H1 (cell line): ENCODE measurements around the gene GNG12. TPM values are rescaled to one million over a fixed set of nuclear protein-coding genes. Genes with fewer than 3 reads are reported as not detected.

Experiments
- CTCF ChIA-PET: fragments of 300-600 bp; sonication (Branson Sonifier 250); formaldehyde crosslinking; loops from one replicate; lab custom pipeline; 2021; ENCODE audit not compliant: partially characterized antibody; lab: Charles Lee
- POLR2A ChIA-PET: fragments of 300-600 bp; sonication (Branson Sonifier 250); formaldehyde crosslinking; loops from one replicate; lab custom pipeline; 2021; ENCODE audit warnings: inconsistent platforms; ENCODE audit not compliant: partially characterized antibody; lab: Charles Lee
- DNase-seq, 2 experiments: peaks; one replicate each; pipeline versions ENCODE4 v3.0.0 to v3.0.0-alpha.2; 2010 to 2022; ENCODE audit warnings: low spot score in 2 of 2, low read depth in 1 of 2, mixed read lengths in 1 of 2
- FAIRE-seq: peaks from 2 replicates; lab custom pipeline; 2011; peaks lifted over from hg19 to GRCh38; lab: Jason Lieb, UNC
- H2AFZ ChIP-seq: 2 replicates; pipeline ENCODE4 v1.8.1; 2012; ENCODE audit warnings: low read length, inconsistent platforms
- H2AK5ac ChIP-seq: 2 replicates; pipeline ENCODE4 v1.6.1; 2013; ENCODE audit warnings: low read depth, low read length
- H2BK120ac ChIP-seq: replicated peaks from 2 replicates; pipeline ENCODE3; 2013; ENCODE audit warnings: low read depth, low read length, inconsistent platforms
- H2BK12ac ChIP-seq: 2 replicates; pipeline ENCODE4 v1.6.1; 2013; ENCODE audit warnings: low read depth, low read length
- H2BK15ac ChIP-seq: 2 replicates; pipeline ENCODE4 v1.6.1; 2013; ENCODE audit warnings: low read length
- H2BK20ac ChIP-seq: 2 replicates; pipeline ENCODE4 v1.6.1; 2013; ENCODE audit warnings: low read length
- H2BK5ac ChIP-seq: 2 replicates; pipeline ENCODE4 v1.6.1; 2013; ENCODE audit warnings: low read depth, low read length
- H3K14ac ChIP-seq: 2 replicates; pipeline ENCODE4 v1.6.1; 2013; ENCODE audit warnings: inconsistent platforms; ENCODE audit not compliant: insufficient read length
- H3K18ac ChIP-seq: 2 replicates; pipeline ENCODE4 v1.6.1; 2013; ENCODE audit warnings: low read length; ENCODE audit errors: extremely low read depth
- H3K23ac ChIP-seq: 2 replicates; pipeline ENCODE4 v1.6.1; 2013; ENCODE audit warnings: inconsistent platforms; ENCODE audit not compliant: insufficient read length
- H3K23me2 ChIP-seq: 2 replicates; pipeline ENCODE4 v1.6.1; 2013; ENCODE audit warnings: low read depth, low read length
- H3K27ac ChIP-seq: 2 replicates; pipeline ENCODE4 v1.6.1; 2011; ENCODE audit warnings: low read depth, low read length, inconsistent platforms
- H3K27me3 ChIP-seq, 4 experiments: replicated peaks in 1 of 4; 1 replicate in 1 of 4; 2 replicates in 3 of 4; pipeline versions ENCODE4 v1.6.1 to v1.8.1; 2011 to 2013; ENCODE audit warnings: low read length in 3 of 4, mild to moderate bottlenecking in 3 of 4, inconsistent platforms in 2 of 4, mixed read lengths in 2 of 4, moderate library complexity in 1 of 4; ENCODE audit not compliant: control insufficient read depth in 3 of 4, insufficient read depth in 3 of 4; ENCODE audit errors: extremely low read depth in 1 of 4
- H3K36me3 ChIP-seq, 4 experiments: 2 replicates each; pipeline versions ENCODE4 v1.6.1 to v1.8.1; 2011 to 2013; ENCODE audit warnings: mild to moderate bottlenecking in 4 of 4, low read length in 3 of 4, moderate library complexity in 2 of 4, control low read depth in 1 of 4, inconsistent platforms in 1 of 4; ENCODE audit not compliant: insufficient read depth in 4 of 4, control insufficient read depth in 2 of 4
- H3K4ac ChIP-seq: replicated peaks from 2 replicates; pipeline ENCODE3; 2013; ENCODE audit warnings: low read length, low read depth, mixed read lengths, inconsistent platforms; ENCODE audit not compliant: insufficient read length
- H3K4me1 ChIP-seq, 4 experiments: replicated peaks in 1 of 4; 1 replicate in 1 of 4; 2 replicates in 3 of 4; pipeline versions ENCODE4 v1.6.1 to v1.8.1; 2011 to 2013; ENCODE audit warnings: low read length in 3 of 4, inconsistent platforms in 2 of 4, mixed read lengths in 1 of 4; ENCODE audit not compliant: insufficient read depth in 4 of 4, control insufficient read depth in 3 of 4
- H3K4me2 ChIP-seq, 2 experiments: 2 replicates each; pipeline versions ENCODE4 v1.6.1 to v1.8.1; 2011 to 2013; ENCODE audit warnings: low read depth in 2 of 2, low read length in 2 of 2, control low read depth in 1 of 2, inconsistent platforms in 1 of 2, mild to moderate bottlenecking in 1 of 2; ENCODE audit not compliant: insufficient read depth in 1 of 2
- H3K4me3 ChIP-seq, 4 experiments: fragments of 200-600, 300-600 bp in 1 of 4; sonication (generic), shearing (Covaris generic), sonication (Bioruptor Twin) in 1 of 4; 2 replicates each; pipeline versions ENCODE4 v1.5.1 to v1.8.1; 2011 to 2016; ENCODE audit warnings: low read length in 4 of 4, low read depth in 3 of 4, control low read depth in 2 of 4, inconsistent platforms in 2 of 4, mild to moderate bottlenecking in 2 of 4, mixed read lengths in 1 of 4, moderate library complexity in 1 of 4; ENCODE audit not compliant: insufficient read depth in 2 of 4; ENCODE audit errors: extremely low read depth in 1 of 4
- H3K56ac ChIP-seq: replicated peaks from 2 replicates; pipeline ENCODE3; 2013; ENCODE audit warnings: low read depth, mild to moderate bottlenecking, mixed read lengths, low read length, inconsistent platforms; ENCODE audit not compliant: insufficient read length
- H3K79me1 ChIP-seq: 2 replicates; pipeline ENCODE4 v1.6.1; 2013; ENCODE audit warnings: low read depth, low read length, control low read depth
- H3K79me2 ChIP-seq, 2 experiments: 2 replicates each; pipeline versions ENCODE4 v1.6.1 to v1.8.1; 2012 to 2013; ENCODE audit warnings: low read length in 2 of 2, mild to moderate bottlenecking in 2 of 2, inconsistent platforms in 1 of 2; ENCODE audit not compliant: insufficient read depth in 2 of 2, control insufficient read depth in 1 of 2
- H3K9ac ChIP-seq, 4 experiments: replicated peaks in 1 of 4; 1 replicate in 1 of 4; 2 replicates in 3 of 4; pipeline versions ENCODE4 v1.6.1 to v1.8.1; 2011 to 2013; ENCODE audit warnings: low read depth in 3 of 4, low read length in 3 of 4, control low read depth in 2 of 4, mild to moderate bottlenecking in 2 of 4, moderate library complexity in 2 of 4, inconsistent platforms in 1 of 4; ENCODE audit errors: extremely low read depth in 1 of 4
- H3K9me3 ChIP-seq, 2 experiments: 2 replicates each; pipeline versions ENCODE4 v1.6.1 to v1.8.1; 2012 to 2013; ENCODE audit warnings: mild to moderate bottlenecking in 2 of 2, moderate library complexity in 2 of 2, control low read depth in 1 of 2, inconsistent platforms in 1 of 2, low read depth in 1 of 2, low read length in 1 of 2, mixed read lengths in 1 of 2; ENCODE audit not compliant: insufficient read depth in 2 of 2
- H4K20me1 ChIP-seq, 2 experiments: replicated peaks in 1 of 2; 2 replicates each; pipeline versions ENCODE3 to v1.8.1; 2011 to 2013; ENCODE audit warnings: inconsistent platforms in 2 of 2, low read length in 2 of 2, mild to moderate bottlenecking in 1 of 2; ENCODE audit not compliant: insufficient read depth in 2 of 2, control insufficient read depth in 1 of 2
- H4K5ac ChIP-seq: 2 replicates; pipeline ENCODE4 v1.6.1; 2013; ENCODE audit warnings: low read length, low read depth, mixed read lengths, inconsistent platforms; ENCODE audit not compliant: insufficient read length
- H4K8ac ChIP-seq: 2 replicates; pipeline ENCODE4 v1.8.0; 2013; ENCODE audit warnings: mild to moderate bottlenecking, moderate library complexity, low read length, inconsistent platforms; ENCODE audit not compliant: insufficient read depth; ENCODE audit errors: extremely low read depth
- H4K91ac ChIP-seq: replicated peaks from 2 replicates; pipeline ENCODE3; 2013; ENCODE audit warnings: low read length, mixed read lengths, inconsistent platforms; ENCODE audit not compliant: insufficient read length
- ASH2L ChIP-seq: fragments of 200-600, 300-600 bp; sonication (generic); IDR thresholded peaks from one replicate; pipeline ENCODE4 v1.7.1; 2017; ENCODE audit warnings: low read length
- JUND ChIP-seq: IDR thresholded peaks from 2 replicates; pipeline ENCODE4 v1.6.1; 2011; ENCODE audit warnings: mild to moderate bottlenecking, improper control_type of control experiment, low read length
- MAX ChIP-seq: IDR thresholded peaks from 2 replicates; pipeline ENCODE4 v1.6.1; 2012; ENCODE audit warnings: inconsistent platforms
- RXRA ChIP-seq: IDR thresholded peaks from 2 replicates; pipeline ENCODE4 v1.6.1; 2011; ENCODE audit warnings: low read depth, mild to moderate bottlenecking, low read length, moderate library complexity; ENCODE audit not compliant: insufficient read depth
- WGBS, 2 experiments: shearing (Covaris generic) in 1 of 2; methylation state at CpG; one replicate each; pipeline versions ENCODE4 v1.1.6 to v1.1.7; 2013 to 2015; ENCODE audit warnings: low lambda C conversion rate in 2 of 2, mixed read lengths in 2 of 2, inconsistent platforms in 1 of 2, low coverage in 1 of 2, missing lambda C conversion rate in 1 of 2; ENCODE audit not compliant: insufficient replicate concordance in 2 of 2, insufficient coverage in 1 of 2, insufficient read length in 1 of 2; ENCODE audit errors: extremely low coverage in 1 of 2, missing lambda C conversion rate in 1 of 2; 5-methylcytosine and 5-hydroxymethylcytosine counted together
- polyA plus RNA-seq, 7 experiments: library from polyadenylated mRNA; depleted of rRNA in 3 of 7; stranded (reverse) in 5 of 7; unstranded in 2 of 7; fragments of >200 nt in 5 of 7; fragments of 200-250 nt in 2 of 7; gene quantifications; 1 replicate in 5 of 7; 2 replicates in 1 of 7; 4 replicates in 1 of 7; pipeline versions ENCODE4 v1.2.1 to v1.2.3, GENCODE V29; 2011 to 2013; ENCODE audit warnings: missing spikeins in 2 of 7, mixed read lengths in 2 of 7
- total RNA-seq: library from RNA; stranded (reverse); fragmentation: NEBNext Ultra II Directional; extraction: Animal tissue kit (Norgen Biotek cat#: 25700); gene quantifications from 2 replicates; pipeline ENCODE4 v1.2.1, GENCODE V29; 2021

Gene GNG12
- total and polyA plus RNA-seq, 2 of the 8 experiments (the other 6 are each of a cell fraction or from before 2014, with no cell fraction given) = 11.4 to 35.8 TPM

- no peak overlapping the region for H2BK20ac ChIP-seq
- no peak overlapping the region for H2AK5ac ChIP-seq
- DNase-seq (no peak), FAIRE-seq (no peak)
- no peaks in the 10 kb centered on the region for H3K9me3 ChIP-seq
- H2BK12ac ChIP-seq = no peak overlapping the region
- H4K5ac ChIP-seq = no peak overlapping the region
- H3K9ac ChIP-seq = no peak overlapping the region
- 87% methylated on average over 3 of the region's 3 CpGs; no CpG with 5 or more reads in 1 of the 2 experiments for WGBS, 2 experiments
- no peak overlapping the region for H3K56ac ChIP-seq
- no peaks in the 10 kb centered on the region for H3K23me2 ChIP-seq
- H3K4me1 ChIP-seq = peaks cover 4 to 7% (median 5%) of the 10 kb centered on the region in 4 experiments
- no peaks in the 10 kb centered on the region for H3K79me1 ChIP-seq
- H4K91ac ChIP-seq = no peak overlapping the region
- no peak overlapping the region for H3K27ac ChIP-seq
- H3K4ac ChIP-seq = no peak overlapping the region
- no peaks in the 10 kb centered on the region for H3K79me2 ChIP-seq
- H2BK120ac ChIP-seq = no peak overlapping the region
- H2BK5ac ChIP-seq = no peak overlapping the region
- no peak overlapping the region for H3K23ac ChIP-seq
- no peaks in the 10 kb centered on the region for H3K36me3 ChIP-seq
- ChIA-PET POLR2A (interaction anchor here (1.3 to 2.1 kb wide), 2 partner anchors 12 to 56 kb away, joined by 4 to 5 read pairs; no protein-coding TSS in a partner anchor), CTCF (interaction anchor here (0.7 to 2.5 kb wide), 8 partner anchors 10 to 217 kb away, joined by 3 to 11 read pairs (median 4); partner anchors contain the start of gene GADD45A)
- TF ChIP-seq JUND (no peak), MAX (no peak), ASH2L (no peak), RXRA (no peak)
- H3K4me2 ChIP-seq = no peak overlapping the region
- H4K8ac ChIP-seq = no peak overlapping the region
- no peak overlapping the region for H3K4me3 ChIP-seq
- no peaks in the 10 kb centered on the region for H4K20me1 ChIP-seq
- no peak overlapping the region for H3K18ac ChIP-seq
- H3K14ac ChIP-seq = no peak overlapping the region
- no peak overlapping the region; the same call in 1 of the 2 replicates for H2BK15ac ChIP-seq
- H2AFZ ChIP-seq = no peak overlapping the region
- no peaks in the 10 kb centered on the region for H3K27me3 ChIP-seq
Observed at GRCh38 chr1:67741121-67741520, 92.1 kb downstream of the GNG12 start.
